ENCODE data around the gene SH3RF1.

The SH3RF1 gene

GRCh38 chr4:169270810-169271691 is at the start of gene SH3RF1:
TSS of gene SH3RF1 (minus strand) at chr4:169270956. CDS start at chr4:169269212, 1,744 bp downstream.
- Mint-ChIP-seq H3K4me3 (peak within 1 kb of the TSS; percentile 64), H3K27me3 (peaks cover 53% of the 10 kb centered on the region), H3K27ac (ENCODE audit: low read depth) (no peak within 1 kb of the TSS), H3K9me3 (no peaks in the 10 kb centered on the region), H3K4me1 (peaks cover 5% of the 10 kb centered on the region), H3K36me3 (ENCODE audit: insufficient read depth) (no peaks in the 10 kb centered on the region)
- ATAC-seq (replicated peaks; ENCODE audit: extremely low read depth, poor library complexity, severe bottlenecking) (peak; percentile 52), DNase-seq (ENCODE audit: low spot score in 2 of 2) (no peak)

GRCh38 chr4:169315530-169316343 is 45.0 kb upstream of the SH3RF1 start:
- DNase-seq (ENCODE audit: low spot score in 2 of 2) = no peak
- H3K4me3 Mint-ChIP-seq = no peak overlapping the region
- H3K4me1 Mint-ChIP-seq = no peaks in the 10 kb centered on the region
- H3K9me3 Mint-ChIP-seq = no peaks in the 10 kb centered on the region
- H3K27ac Mint-ChIP-seq (ENCODE audit: low read depth) = no peak overlapping the region
- peaks cover 2% of the 10 kb centered on the region for H3K36me3 Mint-ChIP-seq (ENCODE audit: insufficient read depth)
- peaks cover 59% of the 10 kb centered on the region for H3K27me3 Mint-ChIP-seq
- no peak for ATAC-seq (replicated peaks; ENCODE audit: extremely low read depth, poor library complexity, severe bottlenecking)

- no peak overlapping the region for H3K4me3 Mint-ChIP-seq
These were observed 44.1 kb upstream of the SH3RF1 start for GRCh38 chr4:169314906-169315305.

GRCh38 chr4:169313732-169314131 is 43.0 kb upstream of the SH3RF1 start:
- Mint-ChIP-seq H3K36me3 (ENCODE audit: insufficient read depth) (no peaks in the 10 kb centered on the region), H3K27ac (ENCODE audit: low read depth) (no peak overlapping the region), H3K9me3 (no peaks in the 10 kb centered on the region), H3K4me1 (no peaks in the 10 kb centered on the region), H3K4me3 (no peak overlapping the region), H3K27me3 (peaks cover 47% of the 10 kb centered on the region)
- DNase-seq (ENCODE audit: low spot score in 2 of 2) (no peak), ATAC-seq (replicated peaks; ENCODE audit: extremely low read depth, poor library complexity, severe bottlenecking) (no peak)

More at GRCh38 chr4:169314906-169315305, 44.1 kb upstream of the SH3RF1 start:
- DNase-seq (ENCODE audit: low spot score in 2 of 2) (no peak), ATAC-seq (replicated peaks; ENCODE audit: extremely low read depth, poor library complexity, severe bottlenecking) (no peak)
- Mint-ChIP-seq H3K27me3 (peaks cover 50% of the 10 kb centered on the region), H3K36me3 (ENCODE audit: insufficient read depth) (no peaks in the 10 kb centered on the region), H3K4me1 (no peaks in the 10 kb centered on the region), H3K9me3 (no peaks in the 10 kb centered on the region), H3K27ac (ENCODE audit: low read depth) (no peak overlapping the region)

GRCh38 chr4:169312690-169313422 is 42.1 kb upstream of the SH3RF1 start:
- no peak overlapping the region for H3K4me3 Mint-ChIP-seq
- no peaks in the 10 kb centered on the region for H3K36me3 Mint-ChIP-seq (ENCODE audit: insufficient read depth)
- ATAC-seq (replicated peaks; ENCODE audit: extremely low read depth, poor library complexity, severe bottlenecking) (no peak), DNase-seq (ENCODE audit: low spot score in 2 of 2) (no peak)
- H3K27me3 Mint-ChIP-seq = peaks cover 47% of the 10 kb centered on the region
- no peaks in the 10 kb centered on the region for H3K9me3 Mint-ChIP-seq
- H3K4me1 Mint-ChIP-seq = no peaks in the 10 kb centered on the region
- no peak overlapping the region for H3K27ac Mint-ChIP-seq (ENCODE audit: low read depth)

- no peaks in the 10 kb centered on the region for H3K36me3 Mint-ChIP-seq (ENCODE audit: insufficient read depth)
These were observed 41.0 kb upstream of the SH3RF1 start for GRCh38 chr4:169311643-169312365.

GRCh38 chr4:169309326-169309967 is 38.7 kb upstream of the SH3RF1 start:
- Mint-ChIP-seq H3K4me1 (no peaks in the 10 kb centered on the region), H3K4me3 (no peak overlapping the region), H3K9me3 (no peaks in the 10 kb centered on the region)

More at GRCh38 chr4:169311643-169312365, 41.0 kb upstream of the SH3RF1 start:
- Mint-ChIP-seq H3K27me3 (peaks cover 38% of the 10 kb centered on the region), H3K9me3 (no peaks in the 10 kb centered on the region), H3K4me1 (no peaks in the 10 kb centered on the region), H3K27ac (ENCODE audit: low read depth) (no peak overlapping the region), H3K4me3 (no peak overlapping the region)
- ATAC-seq (replicated peaks; ENCODE audit: extremely low read depth, poor library complexity, severe bottlenecking) = no peak
- DNase-seq (ENCODE audit: low spot score in 2 of 2) = no peak

GRCh38 chr4:169307576-169307975 is 36.8 kb upstream of the SH3RF1 start:
- DNase-seq (ENCODE audit: low spot score in 2 of 2) = no peak
- Mint-ChIP-seq H3K27ac (ENCODE audit: low read depth) (no peak overlapping the region), H3K36me3 (ENCODE audit: insufficient read depth) (no peaks in the 10 kb centered on the region), H3K4me3 (no peak overlapping the region), H3K27me3 (peaks cover under 1% of the 10 kb centered on the region), H3K4me1 (no peaks in the 10 kb centered on the region), H3K9me3 (no peaks in the 10 kb centered on the region)
- ATAC-seq (replicated peaks; ENCODE audit: extremely low read depth, poor library complexity, severe bottlenecking) = no peak

More at GRCh38 chr4:169309326-169309967, 38.7 kb upstream of the SH3RF1 start:
- DNase-seq (ENCODE audit: low spot score in 2 of 2) (no peak), ATAC-seq (replicated peaks; ENCODE audit: extremely low read depth, poor library complexity, severe bottlenecking) (no peak)
- Mint-ChIP-seq H3K27ac (ENCODE audit: low read depth) (no peak overlapping the region), H3K36me3 (ENCODE audit: insufficient read depth) (no peaks in the 10 kb centered on the region), H3K27me3 (peaks cover 19% of the 10 kb centered on the region)

GRCh38 chr4:169305651-169306050 is 34.9 kb upstream of the SH3RF1 start:
- H3K27ac Mint-ChIP-seq (ENCODE audit: low read depth) = no peak overlapping the region
- H3K36me3 Mint-ChIP-seq (ENCODE audit: insufficient read depth) = peaks cover 2% of the 10 kb centered on the region
- H3K9me3 Mint-ChIP-seq = no peaks in the 10 kb centered on the region
- H3K27me3 Mint-ChIP-seq = no peaks in the 10 kb centered on the region
- DNase-seq (ENCODE audit: low spot score in 2 of 2) (no peak), ATAC-seq (replicated peaks; ENCODE audit: extremely low read depth, poor library complexity, severe bottlenecking) (no peak)
- H3K4me3 Mint-ChIP-seq = no peak overlapping the region
- no peaks in the 10 kb centered on the region for H3K4me1 Mint-ChIP-seq

GRCh38 chr4:169305173-169305572 is 34.4 kb upstream of the SH3RF1 start:
- Mint-ChIP-seq H3K9me3 (no peaks in the 10 kb centered on the region), H3K4me3 (no peak overlapping the region), H3K4me1 (no peaks in the 10 kb centered on the region), H3K27ac (ENCODE audit: low read depth) (no peak overlapping the region), H3K36me3 (ENCODE audit: insufficient read depth) (peaks cover 7% of the 10 kb centered on the region), H3K27me3 (peaks cover 2% of the 10 kb centered on the region)
- no peak for DNase-seq (ENCODE audit: low spot score in 2 of 2)
- no peak for ATAC-seq (replicated peaks; ENCODE audit: extremely low read depth, poor library complexity, severe bottlenecking)

- Mint-ChIP-seq H3K27ac (ENCODE audit: low read depth) (no peak overlapping the region), H3K27me3 (peaks cover 92% of the 10 kb centered on the region), H3K4me1 (peaks cover 7% of the 10 kb centered on the region), H3K4me3 (no peak overlapping the region), H3K9me3 (no peaks in the 10 kb centered on the region), H3K36me3 (ENCODE audit: insufficient read depth) (peaks cover 7% of the 10 kb centered on the region)
- no peak for ATAC-seq (replicated peaks; ENCODE audit: extremely low read depth, poor library complexity, severe bottlenecking)
- no peak for DNase-seq (ENCODE audit: low spot score in 2 of 2)
These were observed 25.1 kb upstream of the SH3RF1 start for GRCh38 chr4:169295822-169296221.

All from central memory CD8-positive, alpha-beta T cell (primary cell).